HG02885 (cell line): ENCODE results near the gene TAS1R3.

Source experiments
- ATAC-seq: cut with Tn5 transposase; IDR thresholded peaks from one replicate; pipeline ENCODE4 v1.9.1; 2021; ENCODE audit warnings: mild to moderate bottlenecking; ENCODE audit not compliant: unreplicated experiment, poor library complexity

Gene TAS1R3

GRCh38 chr1:1331068-1331965 is at the start of gene TAS1R3:
TAS1R3 (plus strand) TSS chr1:1331280; CDS start chr1:1331346, 66 bp downstream.
- ATAC-seq = no peak

- no peak for ATAC-seq
Measured at GRCh38 chr1:1281533-1282321, 49.4 kb upstream of the TAS1R3 start.

- no peak for ATAC-seq
Measured at GRCh38 chr1:1282998-1283397, 48.1 kb upstream of the TAS1R3 start.

- no peak for ATAC-seq
Measured at GRCh38 chr1:1283821-1284220, 47.3 kb upstream of the TAS1R3 start.

- no peak for ATAC-seq
Measured at GRCh38 chr1:1284221-1285101, 46.6 kb upstream of the TAS1R3 start.

- ATAC-seq = no peak
Measured at GRCh38 chr1:1285102-1285571, 45.9 kb upstream of the TAS1R3 start.

- no peak for ATAC-seq
Measured at GRCh38 chr1:1285611-1286311, 45.3 kb upstream of the TAS1R3 start.

- ATAC-seq = no peak
Measured at GRCh38 chr1:1286313-1287261, 44.5 kb upstream of the TAS1R3 start.

GRCh38 chr1:1287288-1288110 is 43.6 kb upstream of the TAS1R3 start:
- no peak for ATAC-seq

- no peak for ATAC-seq
Measured at GRCh38 chr1:1290238-1290731, 40.8 kb upstream of the TAS1R3 start.

- ATAC-seq = no peak
Measured at GRCh38 chr1:1291023-1291528, 40.0 kb upstream of the TAS1R3 start.

- ATAC-seq = peak; percentile 40
Measured at GRCh38 chr1:1291548-1292441, 39.3 kb upstream of the TAS1R3 start.

- ATAC-seq = no peak
Measured at GRCh38 chr1:1292442-1292779, 38.7 kb upstream of the TAS1R3 start.

GRCh38 chr1:1292851-1293250 is 38.2 kb upstream of the TAS1R3 start:
- ATAC-seq = no peak

GRCh38 chr1:1293263-1294249 is 37.5 kb upstream of the TAS1R3 start:
- no peak for ATAC-seq
